IPS DF 4.7 (cell line): ENCODE measurements around the gene AKAP8L.

ENCODE experiments used
- DNase-seq: peaks from one replicate; pipeline ENCODE4 v3.0.0-alpha.2; 2013; ENCODE audit warnings: low spot score; ENCODE audit errors: extremely low read depth

AKAP8L gene

DNA sequence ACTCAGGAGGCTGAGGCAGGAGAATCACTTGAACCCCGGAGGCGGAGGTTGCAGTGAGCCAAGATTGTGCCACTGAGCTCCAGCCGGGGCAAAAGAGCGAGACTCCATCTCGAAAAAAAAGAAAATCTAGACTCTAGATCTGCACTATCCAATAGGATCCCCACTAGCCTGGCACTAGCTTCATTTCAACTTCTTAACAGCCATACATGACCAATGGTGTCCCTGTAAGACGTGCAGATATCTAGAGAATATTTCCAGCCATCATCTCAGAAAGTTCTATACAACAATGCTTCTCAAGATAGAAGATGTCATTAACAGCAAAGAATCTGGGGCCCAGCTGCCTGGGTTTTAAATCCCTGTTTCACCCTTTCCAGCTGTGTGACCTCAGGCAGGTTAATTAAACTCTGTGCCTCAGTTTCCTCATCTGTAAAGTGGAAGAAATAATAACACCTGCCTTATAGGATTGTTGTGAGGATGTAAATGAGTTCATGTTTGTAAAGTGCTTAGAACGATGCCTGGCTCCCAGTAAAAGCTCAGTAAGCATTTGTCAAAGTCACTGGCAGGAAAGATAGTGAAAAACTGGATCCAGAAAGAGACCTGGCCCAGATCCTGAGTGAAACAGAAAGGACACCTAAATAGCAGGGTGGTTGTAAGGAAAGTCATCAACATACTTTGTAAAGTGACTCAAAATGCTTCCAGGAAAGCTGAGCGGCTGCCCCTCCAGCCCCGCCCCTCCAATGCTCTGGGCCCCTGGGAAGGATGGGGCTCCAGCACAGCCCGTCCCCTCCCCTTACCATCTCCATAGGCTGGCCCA lies 17.4 kb upstream of the AKAP8L start:
- no peak for DNase-seq

DNA sequence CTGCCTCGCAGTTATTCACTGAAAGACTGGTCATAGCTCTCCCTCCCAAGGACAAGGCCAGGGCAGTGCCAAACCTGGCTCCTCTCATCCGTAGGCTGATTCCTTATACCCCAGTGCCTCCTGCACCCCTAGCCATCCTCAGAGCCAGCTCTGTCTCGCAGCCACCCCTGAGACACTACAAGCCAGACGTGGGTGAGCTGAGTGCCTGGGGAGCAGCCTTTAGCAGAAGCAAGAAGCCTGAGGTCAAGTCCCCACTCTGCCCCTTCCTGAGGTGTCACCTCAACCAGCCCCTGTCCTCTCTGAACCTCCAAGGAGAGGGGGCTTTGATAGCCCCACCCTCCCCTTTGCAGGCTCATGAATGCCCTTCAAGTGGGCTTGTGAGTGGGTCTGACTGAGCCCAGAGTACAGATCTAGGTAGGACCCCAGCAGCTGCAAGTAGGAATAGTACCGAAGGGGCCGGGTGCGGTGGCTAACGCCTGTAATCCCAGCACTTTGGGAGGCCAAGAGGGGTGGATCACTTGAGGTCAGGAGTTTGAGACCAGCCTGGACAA lies 14.8 kb upstream of the AKAP8L start:
- no peak for DNase-seq

DNA sequence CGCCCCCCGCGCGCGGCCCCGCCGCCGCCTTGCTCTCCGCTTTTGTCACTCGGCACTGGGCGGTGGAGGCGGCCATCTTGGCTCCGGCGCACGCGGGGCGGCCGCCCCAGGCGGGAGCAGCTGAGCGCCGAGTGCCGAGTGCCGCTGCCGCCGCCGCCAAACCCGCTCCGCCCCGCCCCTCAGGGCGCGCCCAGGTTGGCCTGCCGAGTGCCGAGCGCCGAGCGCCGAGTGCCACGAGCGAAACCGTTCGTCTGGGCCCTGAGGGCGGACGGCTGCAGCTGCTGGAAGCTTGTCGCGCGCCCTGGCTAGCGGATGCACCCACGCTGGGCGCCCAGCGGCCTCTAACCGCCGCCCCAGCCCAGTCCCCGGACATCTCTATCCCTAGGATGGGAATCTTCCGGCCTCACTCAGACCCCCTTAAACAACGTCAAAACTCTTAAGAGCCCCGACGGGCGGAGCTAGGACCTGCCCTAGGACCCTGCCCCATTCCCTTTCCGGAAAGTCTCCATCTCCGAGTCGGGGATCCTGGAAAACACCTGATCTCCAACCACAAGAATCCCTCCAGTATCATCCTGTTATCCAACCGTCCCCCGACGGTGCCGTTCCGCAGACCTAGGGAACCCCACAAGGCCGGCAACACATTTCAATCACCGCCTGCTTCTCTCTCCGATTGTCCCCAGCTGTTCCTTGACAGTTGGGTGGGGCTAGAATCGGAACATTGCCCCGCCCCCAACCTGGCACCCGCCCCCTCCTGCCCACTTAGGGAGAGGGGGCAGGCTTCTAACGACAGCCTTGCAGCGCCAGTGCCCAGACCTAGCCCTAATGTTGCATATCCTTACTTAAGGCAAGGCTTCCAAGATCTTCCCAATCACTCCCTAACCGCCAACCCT lies 14.1 kb upstream of the AKAP8L start:
- DNase-seq: no peak

- DNase-seq: no peak
Measured at GRCh38 chr19:15432018-15432494, 13.3 kb upstream of the AKAP8L start.

GRCh38 chr19:15431396-15432017 lies 12.7 kb upstream of the AKAP8L start:
- no peak for DNase-seq

GRCh38 chr19:15430526-15431120 lies 11.8 kb upstream of the AKAP8L start:
- DNase-seq: no peak

DNA sequence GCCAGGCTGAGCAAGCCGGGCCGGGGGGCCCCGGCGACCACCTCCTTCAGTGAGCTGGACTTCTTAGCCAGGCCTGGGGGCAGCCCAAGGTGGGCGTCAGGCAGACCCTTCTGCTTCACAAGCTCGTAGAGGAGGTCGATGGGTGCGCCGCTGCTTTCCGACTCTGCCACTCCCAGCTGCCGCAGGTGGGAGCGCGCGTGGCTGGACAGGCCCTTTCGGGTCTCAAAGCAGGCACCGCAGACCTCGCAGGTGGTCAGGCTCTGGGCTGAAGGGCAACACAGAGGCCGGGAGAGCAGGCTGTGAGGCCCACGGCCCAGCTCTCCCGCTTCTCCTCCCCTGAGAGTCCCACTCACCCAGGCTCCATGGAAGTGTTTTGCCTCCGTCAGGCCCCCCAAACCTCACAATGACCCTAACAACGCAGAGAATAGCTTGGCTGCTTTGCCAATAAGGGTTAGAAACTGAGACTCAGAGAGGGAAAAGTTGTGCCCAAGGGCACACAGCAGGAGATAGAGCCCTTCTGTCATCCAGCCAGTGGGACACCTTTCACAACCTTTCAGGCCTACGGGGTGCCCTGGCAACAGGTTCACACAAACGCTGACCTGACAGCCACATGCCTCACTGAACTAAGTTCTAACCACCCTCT lies 11.2 kb upstream of the AKAP8L start:
- no peak for DNase-seq

DNA sequence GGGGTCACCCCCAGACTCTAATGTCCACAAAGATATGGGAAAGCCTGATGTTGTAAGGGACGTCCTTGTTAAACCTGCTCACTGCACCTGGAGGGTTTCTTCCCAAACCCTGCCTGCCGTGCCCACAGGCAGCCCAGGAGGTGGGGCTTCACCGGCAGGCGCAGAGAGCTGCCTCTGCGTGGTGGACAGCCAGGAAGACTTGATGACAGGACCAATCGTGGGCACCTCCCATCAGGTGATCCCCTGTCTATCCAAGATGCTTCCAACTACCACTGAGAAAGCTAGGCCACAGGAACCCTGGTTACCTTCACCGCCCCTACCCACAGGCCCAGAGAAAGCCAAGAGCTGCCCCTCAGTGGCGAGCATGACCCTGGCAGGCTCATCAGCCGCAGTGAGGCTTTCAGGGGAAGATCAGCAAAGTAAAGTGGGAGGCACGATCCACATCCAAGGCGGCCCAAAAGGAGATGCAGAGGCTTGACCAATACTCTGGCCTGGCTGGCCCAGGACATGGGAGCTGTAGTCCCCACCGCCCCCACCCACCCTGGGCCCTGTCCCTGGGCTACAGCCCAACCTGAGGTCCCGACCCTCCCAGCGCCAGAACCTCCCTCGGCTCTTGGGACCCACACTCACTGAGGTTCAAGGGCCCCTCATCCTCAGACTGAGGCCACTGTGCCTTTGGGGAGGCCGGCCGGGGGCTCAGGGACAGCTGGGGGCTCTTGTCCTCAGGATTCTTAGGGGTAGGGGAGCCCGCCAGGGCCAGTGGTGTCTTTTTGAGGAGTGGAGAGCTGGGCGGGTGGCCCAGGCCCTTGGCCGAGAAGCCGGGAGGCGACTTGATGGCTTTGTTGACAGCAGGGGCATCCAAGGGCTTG lies 10.4 kb upstream of the AKAP8L start:
- DNase-seq: no peak

DNA sequence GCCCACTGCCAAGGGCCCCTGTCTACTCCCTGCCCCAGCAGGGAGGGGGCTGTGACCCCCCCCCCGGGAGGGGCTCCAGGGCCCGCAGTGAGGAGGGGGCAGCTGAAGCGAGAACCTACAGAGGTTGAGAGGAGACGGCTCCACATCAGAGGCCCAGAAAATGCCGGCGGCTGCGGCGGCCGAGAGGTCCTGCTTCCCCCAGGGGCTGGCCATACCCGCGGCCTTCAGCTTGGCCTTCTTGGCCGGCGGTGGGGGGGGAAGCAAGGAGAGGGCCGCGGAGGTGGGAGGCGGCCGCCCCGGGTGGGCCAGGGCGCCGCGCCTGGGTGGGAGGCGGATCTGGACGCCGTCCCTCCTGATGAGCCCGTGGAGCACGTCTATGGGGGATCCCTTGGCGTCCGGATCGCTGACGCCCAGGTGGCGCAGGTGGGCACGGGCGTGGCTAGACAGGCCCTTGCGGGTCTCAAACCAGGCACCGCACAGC lies 9.2 kb upstream of the AKAP8L start:
- DNase-seq: no peak

- DNase-seq: no peak
Measured at GRCh38 chr19:15427350-15427700, 8.5 kb upstream of the AKAP8L start.

GRCh38 chr19:15426485-15427349 lies 7.9 kb upstream of the AKAP8L start:
- no peak for DNase-seq

DNA sequence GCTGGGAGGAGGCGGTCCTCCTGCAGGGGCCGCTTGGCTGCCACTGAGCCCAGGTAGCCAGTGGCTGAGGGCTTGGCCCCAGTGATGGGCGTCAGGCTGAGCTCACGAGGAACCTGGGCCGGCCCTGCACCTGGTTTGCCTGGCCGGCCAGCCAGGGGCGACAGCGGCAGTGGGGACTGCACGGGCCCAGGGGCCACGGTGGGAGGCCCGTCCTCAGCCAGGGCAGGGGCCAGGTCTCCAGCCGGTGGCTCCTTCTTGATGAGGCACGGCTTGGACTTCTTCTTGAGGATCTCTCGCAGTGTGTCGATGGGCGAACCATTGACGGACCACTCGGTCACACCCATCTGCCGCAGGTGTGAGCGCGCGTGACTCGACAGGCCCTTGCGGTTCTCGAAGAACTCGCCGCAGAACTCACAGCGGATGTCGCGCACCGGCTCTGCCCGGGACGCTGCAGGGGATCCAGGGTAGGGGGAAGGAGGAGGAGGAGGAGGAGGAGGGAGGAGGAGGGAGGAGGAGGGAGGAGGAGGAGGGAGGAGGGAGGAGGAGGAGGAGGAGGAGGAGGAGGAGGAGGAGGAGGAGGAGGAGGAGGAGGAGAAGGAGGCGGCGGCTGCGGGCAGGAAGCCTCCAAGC lies 6.6 kb upstream of the AKAP8L start:
- DNase-seq: no peak

DNA sequence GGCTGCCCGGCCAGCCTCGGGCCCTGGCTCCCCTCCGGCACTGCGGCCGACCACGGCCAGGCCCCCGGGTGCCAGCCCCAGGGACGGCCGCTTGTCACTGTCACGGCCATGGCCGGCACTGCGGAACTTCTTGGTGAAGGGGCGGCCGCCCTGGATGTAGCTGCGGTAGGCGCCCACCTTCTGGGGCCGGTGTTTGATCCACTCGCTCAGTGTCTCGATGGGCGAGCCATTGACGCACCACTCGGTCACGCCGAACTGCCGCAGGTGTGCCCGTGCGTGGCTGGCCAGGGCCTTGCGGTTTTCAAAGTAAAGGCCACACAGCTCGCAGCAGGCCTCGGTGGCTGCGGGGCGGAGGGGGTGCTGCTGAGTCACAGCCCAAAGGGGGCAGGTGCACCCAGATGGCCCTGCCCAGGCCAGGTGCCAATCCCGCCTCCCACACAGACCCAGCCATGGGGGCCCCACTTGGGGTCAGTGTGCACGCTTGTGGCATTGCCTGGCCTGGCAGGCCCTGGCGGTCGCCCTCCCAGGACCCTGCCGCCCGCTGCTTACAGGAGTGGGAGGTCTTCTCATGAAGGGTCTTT lies 6.0 kb upstream of the AKAP8L start:
- no peak for DNase-seq

DNA sequence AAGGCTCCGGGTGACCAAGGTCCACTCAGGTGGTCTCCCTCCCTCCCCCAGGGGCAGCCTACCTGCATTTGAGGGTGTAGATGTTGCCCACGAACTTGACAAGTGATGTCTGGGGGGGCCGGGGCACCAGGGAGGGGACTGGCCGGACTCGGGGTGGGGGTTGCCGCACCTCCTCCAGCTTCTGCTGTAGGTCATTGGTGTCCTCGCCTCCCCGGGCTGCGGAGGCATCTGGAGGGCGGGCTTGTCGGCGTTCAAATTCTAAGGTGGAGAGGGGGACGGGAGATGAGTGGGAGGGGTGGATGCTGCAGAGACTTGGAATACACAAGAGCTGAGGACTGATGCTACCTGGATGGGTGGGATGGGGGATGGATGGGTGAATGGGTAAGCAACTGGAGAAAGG lies 5.3 kb upstream of the AKAP8L start:
- DNase-seq: no peak

GRCh38 chr19:15423130-15423529 lies 4.3 kb upstream of the AKAP8L start:
- no peak for DNase-seq

DNA sequence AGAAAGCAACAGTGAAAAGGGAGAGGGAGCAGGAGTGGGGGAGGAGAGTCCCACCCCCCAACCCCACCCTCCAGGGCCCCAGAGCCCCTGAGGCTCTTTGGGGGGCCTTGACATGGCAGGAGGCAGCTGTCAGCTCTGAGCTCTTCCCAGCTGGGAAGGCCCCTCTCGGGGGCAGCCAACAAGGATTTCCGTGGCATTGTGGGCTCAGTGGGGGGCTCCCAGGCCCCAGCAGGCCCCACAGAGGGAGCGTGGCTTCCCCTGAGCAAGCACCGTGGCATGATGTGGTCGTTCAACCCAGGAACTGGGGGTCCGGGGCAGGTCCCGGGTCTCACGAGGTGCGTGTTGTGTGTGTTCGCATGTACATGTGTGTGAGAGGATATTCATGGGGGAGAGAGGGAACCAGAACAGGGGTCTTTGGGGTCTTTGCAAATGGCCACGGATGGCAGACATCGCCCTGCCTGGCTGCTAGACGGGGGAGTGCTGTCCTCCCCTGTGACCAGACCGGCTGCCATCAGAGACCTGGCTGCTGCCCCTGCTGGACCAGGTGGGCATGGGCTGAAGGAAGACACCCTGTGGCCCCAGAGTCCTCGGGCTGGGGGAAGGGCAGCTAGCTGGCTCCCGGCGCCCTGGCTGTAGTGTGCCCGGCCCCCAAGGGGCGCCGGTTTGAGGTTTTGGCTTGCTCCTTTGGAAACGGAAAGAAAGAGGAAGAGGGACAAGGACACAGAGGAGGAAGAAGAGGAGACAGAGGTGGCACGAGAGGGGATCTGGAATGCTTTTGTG lies 3.7 kb upstream of the AKAP8L start:
- DNase-seq: no peak

DNA sequence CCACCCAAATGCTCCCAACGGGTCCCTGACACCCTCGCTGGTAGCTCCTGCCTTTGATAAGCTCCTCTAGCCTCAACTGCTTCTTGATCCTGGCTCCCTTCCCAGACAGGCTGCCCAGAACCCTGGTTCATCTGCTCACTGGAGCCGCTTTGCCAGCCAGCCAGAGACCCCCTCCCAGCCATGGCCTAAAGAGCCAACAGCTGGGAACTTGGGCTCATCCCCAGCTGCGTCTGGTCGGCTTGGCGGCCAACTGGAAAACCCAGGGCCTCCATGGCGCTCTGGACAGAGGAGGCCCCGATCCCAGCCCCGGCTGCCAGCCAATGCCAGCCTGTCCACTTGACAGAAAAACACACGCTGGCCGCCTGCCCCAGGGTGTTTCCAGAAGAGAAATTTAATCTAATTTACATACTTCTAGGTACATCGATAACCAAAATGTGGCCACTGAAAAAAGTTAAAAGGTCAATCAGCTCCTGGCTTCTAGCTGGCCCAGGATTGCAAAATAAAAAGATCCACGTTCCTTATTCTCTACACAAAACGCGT lies 3.0 kb upstream of the AKAP8L start:
- no peak for DNase-seq
